Activated CD8-positive, alpha-beta memory T cell treated with anti-CD3 and anti-CD28 coated beads, Interleukin-2, amount 50 U/mL, for 24 hours (primary cell): ENCODE results near the gene IKZF3.
"Not testable (repeated sequence)": the region's sequence is repeated elsewhere in the genome, so short reads cannot be mapped to it uniquely, and the experiment has no call there.

Experiments used
- DNase-seq: peaks from one replicate; pipeline ENCODE4 v3.0.0-alpha.2; 2020; ENCODE audit errors: extremely low read depth

IKZF3 gene

DNA sequence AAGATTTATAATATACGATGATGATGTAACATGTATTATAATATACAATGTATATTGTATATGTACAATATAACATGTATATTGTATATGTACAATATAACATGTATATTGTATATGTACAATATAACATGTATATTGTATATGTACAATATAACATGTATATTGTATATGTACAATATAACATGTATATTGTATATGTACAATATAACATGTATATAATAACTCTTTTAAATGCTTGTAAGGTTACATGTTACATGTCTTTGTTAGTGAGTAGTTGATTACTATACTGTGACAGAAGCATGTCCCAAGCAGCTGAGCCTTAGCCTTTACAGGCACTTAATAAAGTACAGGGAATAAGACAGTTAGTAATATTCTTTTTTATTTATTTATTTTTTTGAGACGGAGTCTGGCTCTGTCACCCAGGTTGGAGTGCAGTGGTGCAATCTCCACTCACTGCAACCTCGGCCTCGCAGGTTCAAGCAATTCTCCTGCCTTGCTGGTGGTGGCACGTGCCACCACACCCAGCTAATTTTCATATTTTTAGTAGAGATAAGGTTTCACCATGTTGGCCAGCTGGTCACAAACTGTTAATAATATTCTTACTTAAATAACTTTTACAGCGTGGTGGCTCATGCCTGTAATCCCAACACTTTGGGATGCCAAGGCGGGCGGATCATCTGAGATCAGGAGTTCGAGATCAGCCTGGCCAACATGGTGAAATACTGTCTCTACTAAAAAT lies 8.0 kb downstream of the IKZF3 start:
- not testable (repeated sequence) for DNase-seq

DNA sequence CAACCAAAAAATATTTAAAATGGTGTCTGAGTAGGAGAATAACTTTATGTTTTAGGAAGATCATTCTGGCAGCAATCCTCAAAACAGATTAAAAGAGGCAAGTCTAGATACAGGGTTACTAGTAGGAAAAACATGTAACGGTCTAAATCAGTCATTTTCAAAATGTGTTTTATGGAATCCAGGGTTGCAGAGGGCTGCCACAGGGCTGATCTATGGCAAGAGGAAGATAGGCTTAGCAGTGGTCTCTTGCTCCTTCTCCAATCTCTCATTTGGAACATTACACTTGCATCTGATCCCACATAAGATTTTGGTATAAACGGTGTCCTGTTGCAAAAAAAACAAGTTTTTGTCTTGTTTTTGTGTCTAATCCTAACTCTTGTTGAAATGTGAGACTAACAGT lies 9.2 kb downstream of the IKZF3 start:
- DNase-seq = no peak

DNA sequence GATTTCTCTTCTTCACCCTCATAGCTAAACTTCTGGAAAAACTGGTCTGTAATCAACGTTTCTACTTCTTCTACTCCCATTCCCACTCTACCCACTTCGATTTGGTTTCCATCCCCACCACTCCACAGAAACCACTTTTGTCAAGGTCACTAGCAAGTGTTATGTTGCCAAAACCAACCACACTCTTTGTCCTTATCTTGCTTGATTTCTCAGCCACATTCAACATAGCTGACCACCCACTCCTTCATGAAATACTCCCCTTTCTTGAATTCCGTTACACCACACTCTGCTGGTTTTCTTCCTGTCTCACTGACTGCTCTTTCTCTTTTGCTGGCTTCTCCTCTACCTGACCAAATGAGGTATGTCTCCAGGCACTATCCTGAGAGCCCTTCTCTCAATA lies 11.9 kb downstream of the IKZF3 start:
- DNase-seq = no peak

DNA sequence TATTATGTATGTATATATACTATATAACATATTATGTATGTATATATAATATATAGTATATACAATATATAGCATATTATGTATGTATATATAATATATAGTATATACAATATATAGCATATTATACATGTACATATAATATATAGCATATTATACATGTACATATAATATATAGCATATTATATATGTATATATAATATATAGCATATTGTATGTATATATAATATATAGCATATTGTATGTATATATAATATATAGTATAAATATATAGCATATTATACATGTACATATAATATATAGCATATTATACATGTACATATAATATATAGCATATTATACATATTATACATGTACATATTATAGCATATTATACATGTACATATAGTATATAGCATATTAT lies 13.9 kb downstream of the IKZF3 start:
- not testable (repeated sequence) for DNase-seq

DNA sequence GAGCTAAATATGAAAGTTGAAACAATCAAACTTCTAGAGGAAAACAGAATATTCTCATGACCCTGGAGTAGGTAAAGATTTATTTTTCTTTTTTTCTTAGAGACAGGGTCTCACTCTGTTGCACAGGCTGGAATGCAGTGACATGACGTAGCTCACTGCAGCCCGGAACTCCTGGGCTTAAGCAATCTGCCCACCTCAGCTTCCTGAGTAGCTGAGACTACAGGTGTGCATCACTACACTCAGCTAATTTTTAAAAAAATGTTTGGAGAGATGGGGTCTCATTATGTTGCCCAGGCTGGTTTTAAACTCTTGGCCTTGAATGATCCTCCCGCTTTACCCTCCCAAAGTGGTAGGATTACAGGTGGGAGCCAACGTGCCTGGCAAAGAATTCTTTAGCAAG lies 15.5 kb downstream of the IKZF3 start:
- DNase-seq = no peak

DNA sequence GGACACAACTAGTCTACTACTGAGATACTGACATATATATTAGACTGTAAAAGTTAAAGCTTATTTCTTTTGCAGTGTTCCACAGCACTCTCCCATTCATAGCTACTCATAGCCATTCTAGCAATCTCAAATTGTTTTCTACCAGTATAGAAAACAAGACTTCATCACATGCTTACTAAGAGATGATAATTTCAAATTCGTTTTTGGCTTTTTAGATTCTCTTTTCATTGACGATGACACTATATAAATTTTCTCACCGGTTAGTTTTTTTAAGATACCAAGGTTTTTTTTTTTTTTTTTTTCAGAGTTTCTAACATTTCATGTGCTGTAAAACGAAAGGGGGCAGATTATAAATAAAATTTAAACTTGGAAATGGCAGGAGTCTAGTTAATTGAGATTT lies 17.9 kb downstream of the IKZF3 start:
- no peak for DNase-seq

DNA sequence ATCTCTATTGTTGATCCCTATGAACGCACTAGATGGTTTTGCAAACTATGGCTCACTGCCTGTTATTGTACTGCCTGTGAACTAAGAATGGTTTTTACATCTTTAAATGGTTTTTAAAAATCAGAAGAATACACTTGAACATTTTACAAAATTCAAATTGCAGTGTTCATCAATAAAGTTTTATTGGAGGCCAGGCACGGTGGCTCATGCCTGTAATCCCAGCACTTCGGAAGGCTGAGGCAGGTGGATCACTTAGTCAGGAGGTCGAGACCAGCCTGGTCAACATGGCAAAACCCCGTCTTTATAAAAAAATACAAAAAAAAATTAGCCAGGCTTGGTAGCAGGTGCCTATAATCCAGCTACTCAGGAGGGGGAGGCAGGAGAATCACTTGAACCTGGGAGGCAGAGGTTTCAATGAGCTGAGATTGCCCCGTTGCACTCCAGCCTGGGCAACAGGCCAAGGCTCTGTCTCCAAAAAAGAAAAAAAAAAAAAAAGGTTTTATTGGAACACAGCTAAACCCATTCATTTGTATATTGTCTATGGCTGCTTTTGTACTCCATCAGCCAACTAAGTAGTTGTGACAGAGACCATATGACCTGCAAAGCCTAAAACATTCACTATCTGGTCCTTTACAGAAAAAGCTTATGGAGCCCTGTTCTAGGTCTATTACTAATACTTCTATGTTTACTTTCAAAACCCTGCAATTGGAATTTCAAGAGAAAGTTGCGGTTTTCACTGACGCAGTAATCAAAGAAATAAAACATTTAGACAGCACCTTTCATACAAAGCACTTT lies 18.9 kb downstream of the IKZF3 start:
- no peak for DNase-seq

DNA sequence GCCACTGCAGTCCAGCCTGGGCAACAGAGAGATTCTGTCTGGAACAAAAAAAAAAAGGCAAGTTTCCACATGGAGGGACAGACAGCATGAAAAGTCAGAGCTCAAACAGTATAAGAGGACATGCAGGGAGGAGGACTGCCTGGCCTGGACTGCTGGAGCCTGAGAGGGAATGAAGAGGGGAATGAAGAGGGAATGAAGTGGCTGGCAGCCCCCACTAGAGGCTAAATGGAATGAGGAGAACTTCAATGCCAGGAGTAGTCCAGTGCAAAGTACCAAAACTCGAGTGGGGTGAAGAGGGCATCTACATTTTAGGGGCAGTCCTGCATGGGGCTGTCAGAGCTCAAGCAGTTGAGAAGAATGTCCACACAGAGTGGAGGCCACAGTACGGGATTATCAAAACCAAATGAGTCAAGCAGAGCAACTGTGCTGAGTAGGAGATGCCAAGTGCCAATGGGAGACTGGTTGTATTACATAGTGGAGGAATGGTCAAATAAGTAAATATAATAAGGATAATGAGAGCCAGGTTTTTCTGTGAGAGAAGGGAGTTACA lies 22.9 kb downstream of the IKZF3 start:
- no peak for DNase-seq

DNA sequence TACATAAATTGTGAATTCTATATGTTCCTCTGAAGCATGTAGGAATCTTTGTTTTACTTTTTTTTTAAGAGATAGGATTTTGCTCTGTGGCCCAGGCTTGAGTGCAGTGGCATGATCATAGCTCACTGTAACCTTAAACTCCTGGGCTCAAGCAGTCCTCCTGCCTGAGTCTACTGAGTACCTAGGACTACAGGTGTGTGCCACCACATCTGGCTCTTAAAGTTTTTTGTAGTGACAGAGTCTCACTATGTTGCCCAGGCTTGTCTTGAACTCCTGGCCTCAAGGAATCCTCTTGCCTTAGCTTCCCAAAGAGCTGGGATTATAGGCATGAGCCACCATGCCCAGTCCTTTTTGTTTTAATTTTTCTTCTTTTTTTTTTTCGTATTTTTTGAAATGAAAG lies 25.3 kb downstream of the IKZF3 start:
- no peak for DNase-seq

DNA sequence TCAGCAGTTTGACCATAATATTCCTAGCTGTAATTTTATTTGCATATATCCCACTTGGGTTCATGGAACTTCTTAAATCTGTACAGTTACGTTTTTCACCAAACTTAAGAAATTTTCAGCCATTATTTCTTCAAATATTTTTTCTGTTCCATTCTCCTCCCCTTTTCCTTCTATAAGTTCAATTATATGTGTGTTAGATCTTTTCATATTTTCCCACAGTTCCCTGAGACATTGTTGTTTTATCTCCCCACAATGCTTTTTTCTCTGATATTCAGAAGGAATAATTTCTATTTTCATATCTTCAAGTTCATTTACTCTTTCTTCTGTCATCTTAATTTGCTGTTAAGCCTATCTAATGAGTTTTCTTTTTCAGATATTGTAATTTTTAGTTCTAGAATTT lies 26.1 kb downstream of the IKZF3 start:
- DNase-seq = no peak

DNA sequence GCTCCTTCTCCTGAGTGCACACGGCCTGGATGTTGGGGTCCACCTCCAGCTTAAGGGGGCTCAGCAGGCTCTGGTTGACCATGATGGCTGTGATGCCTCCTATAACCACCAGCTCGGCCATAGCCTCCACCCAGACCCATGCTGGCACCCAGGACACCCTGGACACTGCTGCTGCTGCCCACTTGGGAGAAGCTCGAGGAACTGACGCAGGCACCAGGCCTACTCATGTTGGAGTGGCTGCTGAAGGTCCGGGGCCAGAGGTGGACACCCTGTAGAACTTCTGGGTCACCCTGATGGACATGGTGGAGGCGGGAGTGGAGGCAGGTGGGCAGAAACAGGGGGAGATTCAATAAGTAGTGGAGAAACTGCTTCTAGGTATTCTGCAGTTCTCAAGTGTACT lies 28.0 kb downstream of the IKZF3 start:
- no peak for DNase-seq

DNA sequence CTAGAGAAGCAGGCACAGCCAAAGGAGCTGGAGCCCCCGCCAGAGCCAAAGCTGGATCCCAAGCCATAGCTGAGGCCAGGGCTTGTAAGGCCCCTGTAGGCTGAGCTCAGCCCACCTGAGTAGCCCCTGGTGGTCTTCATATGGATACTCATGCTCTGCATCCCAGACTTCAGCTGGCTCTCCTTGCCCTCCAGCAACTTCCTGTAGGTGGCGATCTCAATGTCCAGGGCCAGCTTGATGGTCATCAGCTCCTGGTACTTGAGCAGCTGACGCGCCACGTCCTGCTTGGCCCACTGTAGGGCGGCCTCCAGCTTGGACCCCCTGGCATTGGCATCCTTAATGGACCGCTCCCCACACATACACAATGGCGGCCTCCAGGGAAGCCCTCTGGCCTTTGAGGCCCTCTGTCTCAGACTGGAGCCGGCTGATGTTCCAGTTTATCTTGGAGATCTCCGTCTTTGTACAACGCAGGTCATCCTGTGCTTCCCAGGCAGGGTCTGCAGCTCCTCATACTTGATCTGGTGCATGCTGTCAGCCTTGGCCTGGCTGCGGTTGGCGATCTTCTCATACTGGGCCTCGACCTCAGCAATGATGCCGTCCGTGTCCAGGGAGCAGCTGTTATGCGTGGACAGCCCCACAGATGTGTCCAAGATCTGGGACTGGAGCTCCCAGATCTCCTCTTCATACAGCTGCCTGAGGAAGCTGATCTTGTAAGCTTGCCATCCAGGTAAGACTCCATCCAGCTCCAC lies 28.9 kb downstream of the IKZF3 start:
- DNase-seq = no peak

DNA sequence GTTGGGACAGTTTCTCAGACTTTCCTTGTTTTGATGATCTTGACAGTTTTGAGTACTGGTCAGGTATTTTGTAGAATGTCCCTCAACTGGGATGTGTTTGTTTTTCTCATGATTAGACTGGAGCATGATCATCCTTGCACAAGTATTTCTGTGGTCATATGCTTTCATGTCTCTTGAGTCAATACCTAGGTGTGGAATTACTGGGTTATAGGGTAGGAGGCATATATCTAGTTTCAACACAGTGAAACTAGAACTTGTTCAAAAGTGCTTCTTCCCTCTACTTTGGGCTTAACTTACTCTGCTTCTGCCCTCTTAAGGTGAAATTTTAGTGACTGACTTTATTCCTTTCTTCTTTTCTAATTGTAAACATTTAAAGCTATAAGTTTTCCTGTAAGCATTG lies 30.1 kb downstream of the IKZF3 start:
- DNase-seq = no peak

DNA sequence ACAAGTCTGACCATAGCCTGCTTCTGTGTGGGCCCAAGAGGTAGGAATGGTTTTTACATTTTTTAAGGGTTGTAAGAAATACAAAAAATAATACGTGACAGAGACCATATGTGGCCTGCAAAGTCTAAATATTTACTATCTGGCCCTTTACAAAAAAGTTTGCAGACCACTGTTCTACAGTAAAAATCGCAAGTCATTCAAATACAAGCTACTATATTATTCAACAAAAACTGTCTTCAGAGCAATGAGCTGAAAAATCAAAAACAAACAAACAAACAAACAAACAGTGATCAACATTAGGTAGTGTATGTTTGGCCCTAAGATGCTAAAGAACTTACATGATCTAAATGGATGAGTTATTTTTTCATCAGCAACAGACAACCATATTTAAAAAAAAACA lies 32.5 kb downstream of the IKZF3 start:
- DNase-seq = no peak

DNA sequence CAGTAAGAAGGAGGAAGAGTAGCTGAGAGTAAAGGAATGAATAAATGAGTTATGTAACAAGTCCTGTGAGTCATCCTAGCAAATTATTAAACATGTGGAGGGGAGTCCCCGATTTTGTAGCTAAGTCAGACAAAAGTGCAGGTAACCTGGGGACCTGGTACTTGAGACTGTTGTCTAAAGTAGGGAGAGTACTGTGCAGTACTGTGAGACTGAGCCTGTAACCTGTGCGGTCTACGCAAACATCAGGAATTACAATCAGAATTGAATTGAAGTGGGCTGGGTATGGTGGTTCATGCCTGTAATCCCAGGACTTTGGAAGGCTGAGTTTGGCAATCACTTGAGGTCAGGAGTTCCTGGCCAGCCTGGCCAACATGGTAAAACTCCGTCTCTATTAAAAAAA lies 35.7 kb downstream of the IKZF3 start:
- no peak for DNase-seq

DNA sequence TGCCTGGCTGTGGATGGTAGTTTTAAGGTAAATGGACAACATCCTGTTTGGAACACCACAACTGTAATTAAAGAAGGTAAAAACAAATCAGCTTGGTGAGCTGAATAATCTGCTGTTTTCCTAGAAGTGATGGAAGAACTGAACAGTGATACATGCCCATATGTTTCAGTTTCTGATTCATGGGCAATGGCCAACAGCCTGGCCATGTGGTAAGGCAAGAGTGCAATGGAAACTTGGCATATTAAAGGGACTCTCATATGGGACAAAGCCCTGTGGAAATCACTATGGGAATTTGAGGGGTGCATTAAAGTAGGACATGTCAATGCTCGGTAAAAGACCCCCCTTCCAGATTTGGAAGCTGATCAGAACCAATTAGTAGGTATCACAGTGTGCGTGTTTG lies 37.8 kb downstream of the IKZF3 start:
- DNase-seq = no peak

DNA sequence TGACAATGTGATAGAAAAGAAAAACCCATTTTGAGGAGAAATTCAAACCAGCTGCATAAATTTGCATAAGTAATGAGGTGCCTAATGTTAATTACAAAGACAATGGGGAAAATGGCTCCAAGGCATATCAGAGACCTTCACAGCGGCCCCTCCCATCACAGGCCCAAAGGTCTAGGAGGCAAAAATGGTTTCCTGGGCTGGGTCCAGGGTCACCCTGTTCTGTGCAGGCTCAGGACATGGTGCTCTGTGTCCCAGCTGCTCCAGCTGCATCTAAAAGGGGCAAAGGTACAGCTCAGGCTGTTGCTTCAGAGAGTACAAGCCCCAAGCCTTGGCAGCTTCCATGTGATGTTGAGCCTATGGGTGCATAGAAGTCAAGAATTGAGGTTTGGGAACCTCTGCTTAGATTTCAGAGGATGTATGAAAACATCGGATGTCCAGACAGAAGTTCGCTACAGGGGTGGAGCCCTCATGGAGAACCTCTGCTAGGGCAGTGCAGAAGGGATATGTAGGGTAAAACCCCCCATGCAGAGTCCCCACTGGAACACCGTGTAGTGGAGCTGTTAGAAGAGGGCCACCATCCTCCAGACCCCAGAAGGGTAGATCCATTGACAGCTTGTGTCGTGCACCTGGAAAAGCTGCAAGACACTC lies 40.6 kb downstream of the IKZF3 start:
- no peak for DNase-seq

DNA sequence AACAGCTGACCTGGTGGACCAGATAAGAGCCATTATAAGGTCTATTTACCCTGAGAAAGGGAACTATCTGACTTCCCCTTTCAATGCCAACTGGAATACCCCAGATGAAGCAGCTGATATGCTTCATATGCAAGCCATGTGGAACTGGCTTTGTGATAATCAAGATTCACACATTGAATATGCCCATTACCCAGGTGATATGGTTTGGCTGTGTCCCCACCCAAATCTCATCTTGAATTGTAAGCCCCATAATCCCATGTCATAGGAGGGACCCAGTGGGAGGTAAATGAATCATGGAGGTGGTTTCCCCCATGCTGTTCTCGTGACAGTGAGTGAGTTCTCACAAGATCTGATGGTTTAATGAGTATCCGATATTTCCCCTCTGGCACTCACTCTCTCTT lies 42.1 kb downstream of the IKZF3 start:
- DNase-seq = no peak

DNA sequence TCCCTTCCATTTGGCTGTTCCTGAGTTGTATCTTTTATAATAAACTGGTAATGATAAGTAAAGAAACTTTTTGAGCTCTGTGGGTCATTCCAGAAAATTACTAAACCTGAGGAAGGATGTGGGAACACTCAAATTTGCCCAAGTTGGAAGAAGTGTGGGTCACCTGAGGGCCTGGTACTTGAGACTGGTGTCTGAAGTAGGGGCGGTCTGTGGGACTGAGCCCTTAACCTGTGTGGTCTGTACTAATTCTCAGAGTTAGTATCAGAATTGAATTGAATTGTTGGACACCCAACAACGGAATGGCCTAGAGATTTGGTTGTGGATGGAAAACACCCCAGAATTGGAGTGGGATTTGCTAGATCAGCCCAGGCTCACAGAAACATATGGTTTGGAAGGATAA lies 43.1 kb downstream of the IKZF3 start:
- no peak for DNase-seq

DNA sequence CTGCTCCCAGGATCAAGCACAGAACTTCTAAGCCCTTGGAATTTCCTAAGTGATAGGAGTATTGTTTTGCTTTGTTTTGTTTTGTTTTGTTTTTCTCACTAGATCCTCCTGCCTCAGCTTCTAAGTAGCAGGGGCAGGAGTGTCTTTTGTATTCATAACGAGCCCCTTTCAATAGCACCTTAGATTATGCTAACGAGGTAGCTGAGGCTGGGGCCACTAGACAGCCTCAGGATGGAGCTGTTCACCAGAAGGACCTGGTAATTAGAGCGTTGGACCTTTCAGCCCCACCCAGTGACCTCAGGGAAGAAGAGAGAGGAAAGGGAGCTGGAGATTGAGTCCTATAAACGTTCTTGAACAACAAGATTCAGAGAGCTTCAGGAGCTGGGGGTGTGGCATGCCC lies 43.6 kb downstream of the IKZF3 start:
- no peak for DNase-seq

DNA sequence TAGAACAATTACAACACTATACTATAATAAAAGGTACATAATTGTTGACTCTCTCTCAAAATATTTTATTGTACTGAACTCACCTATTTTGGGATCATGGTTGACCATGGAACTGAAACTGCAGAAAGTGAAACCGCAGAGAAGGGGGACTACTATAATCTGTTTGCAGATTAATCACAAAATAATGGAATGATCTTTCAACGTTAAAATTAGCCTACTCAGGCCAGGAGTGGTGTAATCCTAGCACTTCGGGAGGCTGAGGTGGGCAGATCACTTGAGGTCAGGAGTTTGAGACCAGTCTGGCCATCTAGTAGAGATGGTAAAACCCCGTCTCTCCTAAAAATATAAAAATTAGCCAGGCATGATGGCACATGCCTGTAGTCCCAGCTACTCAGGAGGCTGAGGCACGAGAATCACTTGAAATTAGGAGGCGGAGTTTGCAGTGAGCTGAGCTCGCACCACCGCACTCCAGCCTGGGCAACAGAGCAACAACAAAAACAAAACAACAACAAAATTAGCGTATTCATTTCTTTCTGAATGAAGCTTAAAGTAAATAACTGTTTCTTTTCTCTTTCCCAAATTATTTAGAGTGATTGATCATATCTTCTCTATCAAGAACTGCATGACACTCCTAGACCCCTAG lies 45.6 kb downstream of the IKZF3 start:
- DNase-seq = no peak

DNA sequence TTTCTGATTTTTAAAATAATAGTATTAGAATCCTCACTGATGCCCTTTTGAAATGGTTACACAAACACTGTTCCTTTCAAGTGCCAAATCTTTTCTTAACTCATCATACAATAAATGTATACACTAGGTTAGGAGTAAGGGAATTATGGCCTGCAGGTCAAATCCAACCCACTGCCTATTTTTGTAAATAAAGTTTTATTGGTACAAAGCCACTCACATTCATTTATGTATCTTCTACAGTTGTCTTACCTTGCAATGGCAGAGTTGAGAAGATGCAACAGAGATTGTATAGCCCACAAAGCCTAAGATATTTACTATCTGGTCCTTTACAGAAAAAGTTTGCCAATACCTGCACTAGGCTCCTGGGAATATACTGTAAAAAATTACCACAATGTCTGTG lies 47.8 kb downstream of the IKZF3 start:
- no peak for DNase-seq
